Lower leg skin (tissue), 4 donors: Measurements from ENCODE around the gene CTBP1. TPM values are rescaled to one million over a fixed set of nuclear protein-coding genes. Genes with fewer than 3 reads are reported as not detected.

ENCODE experiments used
- DNase-seq, 2 donors: peaks; one replicate each; pipeline ENCODE4 v3.0.0-alpha.2; 2019; ENCODE audit warnings: low spot score in 2 of 2
- H3K4me3 ChIP-seq: fragments of 200-600 bp; sonication (generic); 2 replicates; pipeline ENCODE4 v1.5.1; 2017; ENCODE audit warnings: mild to moderate bottlenecking, low read depth; ENCODE audit not compliant: poor library complexity, severe bottlenecking
- POLR2A ChIP-seq, 2 donors: fragments of 450-650 bp; IDR thresholded peaks; one replicate each; pipeline ENCODE4 v1.6.1; 2016 to 2017; ENCODE audit warnings: antibody characterized with exemption in 2 of 2, mild to moderate bottlenecking in 1 of 2, moderate library complexity in 1 of 2
- WGBS, 2 donors: methylation state at CpG; one replicate each; pipeline ENCODE4 v1.1.5; 2018; 5-methylcytosine and 5-hydroxymethylcytosine counted together
- intact Hi-C: fragments of 100-400 bp; cut with DNase I; formaldehyde crosslinking; loops from one replicate; pipeline ENCODE4 v1.15.0; 2023; ENCODE audit warnings: low total_unique reads
- total RNA-seq, 4 donors: library from RNA; depleted of rRNA; stranded (reverse); fragments of >200 nt; gene quantifications; one replicate each; pipeline ENCODE4 v1.1.0, GENCODE V29; 2016
- TF ChIP-seq, protein P1 (sequence below), 3 donors: fragments of 450-650 bp; IDR thresholded peaks; one replicate each; pipeline ENCODE4 v1.5.1; 2016; ENCODE audit warnings: antibody characterized with exemption in 3 of 3, mild to moderate bottlenecking in 3 of 3, moderate library complexity in 2 of 3

Gene CTBP1
- total RNA-seq, 4 donors from 2014 or later, result 124 to 195 (median 148) TPM

DNA sequence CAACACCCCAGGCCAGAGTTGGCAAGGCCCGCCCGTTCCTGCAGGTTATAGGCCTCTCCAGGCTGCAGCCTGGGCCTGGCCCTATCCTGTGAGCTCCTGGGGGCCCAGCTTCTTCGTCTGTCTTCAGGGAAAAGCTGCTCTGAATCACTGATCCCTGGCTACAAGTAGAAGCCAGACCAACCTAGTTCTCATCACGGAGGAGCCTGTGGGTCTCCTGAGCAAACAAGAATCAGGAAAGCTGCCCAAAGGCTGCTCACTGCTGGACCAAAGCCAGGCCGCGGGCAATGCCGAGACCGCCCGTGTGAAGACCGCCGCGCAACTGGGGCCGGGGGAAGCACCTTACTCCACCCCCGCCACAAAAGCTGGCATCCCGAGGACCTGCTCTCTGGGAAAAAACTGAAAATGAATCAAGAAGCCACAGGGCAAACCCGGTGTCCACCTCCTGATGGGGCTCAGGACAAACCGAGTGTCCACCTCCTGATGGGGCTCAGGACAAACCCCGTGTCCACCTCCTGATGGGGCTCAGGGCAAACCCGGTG is 12.8 kb downstream of the CTBP1 start:
- 86 to 89% methylated on average over 18 to 19 of the region's 19 CpGs for WGBS, 2 donors
- intact Hi-C loops, result no loop called here
- DNase-seq, result no peak
- TF ChIP-seq, protein P1, sequence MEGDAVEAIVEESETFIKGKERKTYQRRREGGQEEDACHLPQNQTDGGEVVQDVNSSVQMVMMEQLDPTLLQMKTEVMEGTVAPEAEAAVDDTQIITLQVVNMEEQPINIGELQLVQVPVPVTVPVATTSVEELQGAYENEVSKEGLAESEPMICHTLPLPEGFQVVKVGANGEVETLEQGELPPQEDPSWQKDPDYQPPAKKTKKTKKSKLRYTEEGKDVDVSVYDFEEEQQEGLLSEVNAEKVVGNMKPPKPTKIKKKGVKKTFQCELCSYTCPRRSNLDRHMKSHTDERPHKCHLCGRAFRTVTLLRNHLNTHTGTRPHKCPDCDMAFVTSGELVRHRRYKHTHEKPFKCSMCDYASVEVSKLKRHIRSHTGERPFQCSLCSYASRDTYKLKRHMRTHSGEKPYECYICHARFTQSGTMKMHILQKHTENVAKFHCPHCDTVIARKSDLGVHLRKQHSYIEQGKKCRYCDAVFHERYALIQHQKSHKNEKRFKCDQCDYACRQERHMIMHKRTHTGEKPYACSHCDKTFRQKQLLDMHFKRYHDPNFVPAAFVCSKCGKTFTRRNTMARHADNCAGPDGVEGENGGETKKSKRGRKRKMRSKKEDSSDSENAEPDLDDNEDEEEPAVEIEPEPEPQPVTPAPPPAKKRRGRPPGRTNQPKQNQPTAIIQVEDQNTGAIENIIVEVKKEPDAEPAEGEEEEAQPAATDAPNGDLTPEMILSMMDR (IDR thresholded peaks at IDR 0.05), result no peak
- no peak for TF ChIP-seq POLR2A (IDR thresholded peaks at IDR 0.05)
- no peak overlapping the region for H3K4me3 ChIP-seq

DNA sequence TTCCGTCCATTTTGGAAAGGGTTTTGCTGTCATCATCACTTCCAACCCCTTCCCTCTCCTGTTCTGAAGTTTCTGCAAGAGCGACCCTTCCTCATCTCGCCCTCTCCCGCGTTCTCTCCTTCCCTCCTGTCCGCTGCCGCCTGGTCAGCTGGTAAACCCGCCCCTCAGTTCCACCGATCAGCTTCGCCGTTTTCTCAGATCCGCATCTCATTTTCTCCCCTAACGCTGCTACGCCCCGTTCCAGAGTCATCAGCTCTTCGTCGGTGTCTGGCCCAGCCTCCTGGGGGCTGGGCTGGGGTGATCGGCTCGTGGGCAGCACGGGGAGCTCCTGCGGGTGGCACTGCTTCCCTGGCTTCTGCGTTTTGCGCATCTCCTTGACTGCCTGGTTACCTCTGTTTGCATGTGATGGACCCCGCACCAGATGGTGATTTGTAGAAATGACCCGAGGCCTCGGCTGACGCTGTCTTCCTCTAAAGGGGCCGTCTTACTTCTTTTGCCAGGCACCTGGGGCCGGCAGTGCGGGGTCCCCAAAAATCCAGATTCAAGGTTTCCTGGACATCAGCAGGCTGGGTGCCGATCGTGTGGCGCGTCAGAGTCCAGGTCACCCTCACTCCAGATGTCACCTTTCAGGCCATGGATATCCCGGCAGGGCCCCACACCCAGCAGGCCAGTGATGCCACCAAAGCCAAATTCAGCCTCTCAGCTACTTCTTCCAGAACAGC is 13.4 kb downstream of the CTBP1 start:
- WGBS, 2 donors, result 94 to 95% methylated on average over 35 of the region's 35 CpGs
- intact Hi-C loops, result no loop called here
- no peak overlapping the region for H3K4me3 ChIP-seq
- no peak for DNase-seq
- TF ChIP-seq POLR2A (IDR thresholded peaks at IDR 0.05), result no peak
- TF ChIP-seq, protein P1 (IDR thresholded peaks at IDR 0.05), result no peak

DNA sequence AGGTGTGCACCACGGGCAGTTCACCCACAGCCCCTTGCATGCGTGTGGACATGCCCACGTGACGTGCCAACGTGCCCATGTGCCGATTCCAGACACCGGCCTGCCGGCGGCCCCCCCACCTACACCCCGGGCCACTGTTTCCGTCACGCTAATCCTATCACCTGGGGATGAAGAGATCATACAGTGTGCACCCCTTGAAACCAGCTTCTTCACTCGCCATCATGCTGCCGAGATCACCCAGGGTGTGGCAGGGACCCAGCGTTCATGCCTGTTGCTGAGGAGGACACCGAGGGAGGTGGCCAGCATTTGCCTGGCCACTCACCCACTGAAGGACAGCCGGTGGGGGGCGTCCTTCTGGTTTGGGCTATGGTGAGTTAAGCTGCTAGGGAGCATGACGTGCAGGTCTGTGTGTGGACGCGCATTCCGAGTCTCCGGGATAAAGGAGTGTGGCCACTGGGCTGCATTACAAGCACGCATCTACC is 14.1 kb downstream of the CTBP1 start:
- TF ChIP-seq, protein P1 (IDR thresholded peaks at IDR 0.05), result no peak
- no peak for TF ChIP-seq POLR2A (IDR thresholded peaks at IDR 0.05)
- no peak overlapping the region for H3K4me3 ChIP-seq
- intact Hi-C loops, result no loop called here
- 52 to 58% methylated on average over 23 to 24 of the region's 24 CpGs for WGBS, 2 donors
- no peak for DNase-seq

DNA sequence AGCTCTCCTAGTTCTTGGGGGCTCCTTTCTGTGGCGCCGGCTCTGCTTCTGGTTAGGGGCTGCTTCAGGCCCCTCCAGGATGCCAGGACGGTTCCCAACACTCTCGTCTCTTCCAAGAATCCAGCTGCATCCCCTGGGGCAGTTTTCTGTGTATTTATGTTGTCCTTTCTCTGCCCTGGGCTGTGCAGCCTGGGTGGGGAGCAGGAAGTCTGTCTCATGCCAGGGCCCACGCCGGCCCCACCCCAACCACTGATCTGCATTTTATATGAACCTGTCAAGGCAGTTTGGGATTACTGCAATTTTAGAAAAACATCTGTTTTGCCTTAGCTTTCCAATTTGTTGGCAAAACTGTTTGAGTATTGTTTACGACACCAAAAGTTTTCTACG is 14.6 kb downstream of the CTBP1 start:
- no peak for TF ChIP-seq POLR2A (IDR thresholded peaks at IDR 0.05)
- TF ChIP-seq, protein P1 (IDR thresholded peaks at IDR 0.05), result no peak
- no peak for DNase-seq
- no peak overlapping the region for H3K4me3 ChIP-seq
- 33 to 43% methylated on average over 8 of the region's 8 CpGs for WGBS, 2 donors
- intact Hi-C loops, result no loop called here

DNA sequence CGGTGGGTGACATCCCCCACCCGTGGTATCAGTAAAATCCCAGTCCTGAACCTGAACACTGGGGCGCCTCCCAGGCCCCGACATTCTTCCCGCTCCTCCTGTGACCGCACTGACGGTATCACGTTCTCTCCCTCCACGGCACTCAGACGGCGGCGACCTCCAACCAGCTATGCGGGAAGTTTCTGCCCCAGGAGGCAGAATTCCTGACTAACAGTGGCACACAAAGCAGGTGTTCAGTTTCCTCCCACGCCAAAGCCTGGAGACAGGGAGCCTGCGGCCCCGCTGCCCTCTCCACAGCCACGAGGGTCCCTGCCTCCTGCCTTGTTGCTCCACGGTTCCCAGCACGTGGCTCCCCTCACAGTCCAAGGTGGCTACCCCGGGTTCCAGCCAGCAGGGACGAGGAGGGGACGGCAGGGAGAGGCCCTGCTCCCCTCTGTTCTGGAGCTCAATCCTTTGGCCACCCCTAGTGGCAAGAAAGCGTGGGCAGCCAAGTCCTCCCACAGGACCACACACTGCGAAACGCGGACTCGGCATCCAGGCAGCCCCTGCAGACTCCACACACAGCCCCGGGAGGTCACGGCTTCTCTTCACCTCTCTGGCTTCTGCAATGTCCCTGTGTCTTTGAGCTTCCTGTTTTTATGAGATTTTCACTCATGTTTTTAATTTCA is 15.2 kb downstream of the CTBP1 start:
- DNase-seq, result no peak

More for the DNA sequence above, 15.2 kb downstream of the CTBP1 start:
- no peak overlapping the region for H3K4me3 ChIP-seq
- WGBS, 2 donors, result 69 to 72% methylated on average over 28 to 29 of the region's 29 CpGs
- intact Hi-C loops, result no loop called here
- TF ChIP-seq POLR2A (IDR thresholded peaks at IDR 0.05), result no peak
- TF ChIP-seq, protein P1 (IDR thresholded peaks at IDR 0.05), result no peak
